Endothelial cell of umbilical vein (primary cell): Measurements from ENCODE around the gene ANKDD1A.

ENCODE experiments used
- CTCF ChIP-seq, 2 donors: IDR thresholded peaks; 1 replicate in 1 of 2; 2 replicates in 1 of 2; pipeline ENCODE4 v1.5.1; 2011; ENCODE audit warnings: low read length in 2 of 2, mild to moderate bottlenecking in 2 of 2, moderate library complexity in 2 of 2, control low read depth in 1 of 2, inconsistent platforms in 1 of 2, low read depth in 1 of 2; ENCODE audit not compliant: insufficient read depth in 1 of 2; ENCODE audit errors: extremely low read depth in 1 of 2
- EZH2 ChIP-seq: IDR thresholded peaks from 2 replicates; pipeline ENCODE4 v1.6.1; 2012; ENCODE audit warnings: borderline replicate concordance, low read depth, mild to moderate bottlenecking, moderate library complexity, low read length, inconsistent platforms; ENCODE audit not compliant: severe bottlenecking
- JUN ChIP-seq: IDR thresholded peaks from 2 replicates; pipeline ENCODE4 v1.6.1; 2011; ENCODE audit warnings: borderline replicate concordance, low read depth; ENCODE audit not compliant: insufficient read length, insufficient read depth
- POLR2A ChIP-seq: IDR thresholded peaks from 2 replicates; pipeline ENCODE4 v1.6.1; 2012; ENCODE audit warnings: low read depth, mild to moderate bottlenecking, control low read depth, low read length
- POLR2AphosphoS5 ChIP-seq: IDR thresholded peaks from 2 replicates; pipeline ENCODE4 v1.6.1; 2012; ENCODE audit warnings: low read depth, mild to moderate bottlenecking, control low read depth, low read length, moderate library complexity; ENCODE audit not compliant: insufficient read depth

- TF ChIP-seq CTCF (IDR thresholded peaks at IDR 0.05; ENCODE audit: extremely low read depth in 1 of 2, insufficient read depth in 1 of 2, low read depth in 1 of 2, low read length in 2 of 2), result no peak
- no peak for TF ChIP-seq JUN
- TF ChIP-seq EZH2, result no peak
- no peak for TF ChIP-seq POLR2A
- TF ChIP-seq POLR2AphosphoS5, result no peak
Measured at GRCh38 chr15:64912379-64913325, 950 bp downstream of the ANKDD1A start.
